Pancreas (tissue), 10 donors: ENCODE data around the gene HOXC9. TPM values are rescaled to one million over a fixed set of nuclear protein-coding genes. Genes with fewer than 3 reads are reported as not detected.

Source experiments
- ATAC-seq, 4 donors: fragments of 200-7000 bp; cut with Tn5 transposase; one replicate each; pipeline versions ENCODE4 v1.8.0 to v1.9.1; 2020; ENCODE audit warnings: mild to moderate bottlenecking in 4 of 4, moderate library complexity in 4 of 4
- DNase-seq, 6 donors: peaks; one replicate each; pipeline ENCODE4 v3.0.0-alpha.2; 2020
- FAIRE-seq: peaks from 2 replicates; lab custom pipeline; 2012; peaks lifted over from hg19 to GRCh38; lab: Jason Lieb, UNC
- H3K27ac ChIP-seq, 4 donors: fragments of 200-600 bp; sonication (generic); 1 replicate in 3 of 4; 2 replicates in 1 of 4; pipeline versions ENCODE4 v1.5.0 to v1.8.0; 2020
- H3K27me3 ChIP-seq, 4 donors: fragments of 200-600 bp; one replicate each; pipeline ENCODE4 v1.8.0; 2021
- H3K36me3 ChIP-seq, 3 donors: fragments of 200-600 bp; sonication (generic) in 1 of 3; one replicate each; pipeline versions ENCODE4 v1.5.0 to v1.8.0; 2020 to 2021
- H3K4me1 ChIP-seq, 3 donors: fragments of 200-600 bp; one replicate each; pipeline ENCODE4 v1.8.0; 2021
- H3K4me3 ChIP-seq, 4 donors: fragments of 200-600 bp; sonication (generic) in 2 of 4; one replicate each; pipeline versions ENCODE4 v1.5.0 to v1.8.0; 2020 to 2021
- H3K9me3 ChIP-seq, 4 donors: fragments of 200-600 bp; one replicate each; pipeline ENCODE4 v1.8.0; 2021
- WGBS, 2 donors: extraction: QIAGEN DNeasy Blood & Tissue Kit; methylation state at CpG; one replicate each; pipeline ENCODE4 v1.1.7; 2013; 5-methylcytosine and 5-hydroxymethylcytosine counted together
- intact Hi-C, 3 donors: fragments of 100-400 bp; cut with DNase I; formaldehyde crosslinking; loops; one replicate each; pipeline versions ENCODE4 v1.11.1 to v1.14.2; 2022
- polyA plus RNA-seq, 2 donors: library from polyadenylated mRNA; stranded (reverse); fragments of 200-250 nt; gene quantifications; one replicate each; pipeline ENCODE4 v1.2.3, GENCODE V29; 2013
- total RNA-seq, 6 donors: library from RNA; stranded (reverse); fragmentation: NEBNext Ultra II Directional in 4 of 6; extraction: Animal tissue kit (Norgen Biotek cat#: 25700) in 4 of 6; gene quantifications; one replicate each; pipeline versions ENCODE4 v1.2.1 to v1.2.4, GENCODE V29; 2021 to 2023
- TF ChIP-seq, protein P1 (sequence below), 4 donors: fragments of 200-600 bp; sonication (generic) in 3 of 4; IDR thresholded peaks; one replicate each; pipeline versions ENCODE4 v1.5.0 to v1.8.0; 2021; ENCODE audit warnings: antibody characterized with exemption in 4 of 4
- donor health status: healthy with polysubstance abuse.
- donor health status: DM: no; HTN: no; CAD: no; lungs with moderate emphysema.
- donor health status: DM: no; HTN: no; CAD: no.
- donor health status: control.
- donor health status: control.
- donor health status: Bipolar disorder and iron deficiency.
- donor health status: DM: yes; HTN: yes; CAD: no.
- donor health status: DM: no; HTN: no; CAD: no.
- donor health status: DM: no; HTN: no; CAD: no.
- donor health status: DM: yes; HTN: yes; CAD: no.

The HOXC9 gene
- total and polyA plus RNA-seq, 8 donors = 0.19 to 0.27 (median 0.26) TPM; not detected in 5

DNA sequence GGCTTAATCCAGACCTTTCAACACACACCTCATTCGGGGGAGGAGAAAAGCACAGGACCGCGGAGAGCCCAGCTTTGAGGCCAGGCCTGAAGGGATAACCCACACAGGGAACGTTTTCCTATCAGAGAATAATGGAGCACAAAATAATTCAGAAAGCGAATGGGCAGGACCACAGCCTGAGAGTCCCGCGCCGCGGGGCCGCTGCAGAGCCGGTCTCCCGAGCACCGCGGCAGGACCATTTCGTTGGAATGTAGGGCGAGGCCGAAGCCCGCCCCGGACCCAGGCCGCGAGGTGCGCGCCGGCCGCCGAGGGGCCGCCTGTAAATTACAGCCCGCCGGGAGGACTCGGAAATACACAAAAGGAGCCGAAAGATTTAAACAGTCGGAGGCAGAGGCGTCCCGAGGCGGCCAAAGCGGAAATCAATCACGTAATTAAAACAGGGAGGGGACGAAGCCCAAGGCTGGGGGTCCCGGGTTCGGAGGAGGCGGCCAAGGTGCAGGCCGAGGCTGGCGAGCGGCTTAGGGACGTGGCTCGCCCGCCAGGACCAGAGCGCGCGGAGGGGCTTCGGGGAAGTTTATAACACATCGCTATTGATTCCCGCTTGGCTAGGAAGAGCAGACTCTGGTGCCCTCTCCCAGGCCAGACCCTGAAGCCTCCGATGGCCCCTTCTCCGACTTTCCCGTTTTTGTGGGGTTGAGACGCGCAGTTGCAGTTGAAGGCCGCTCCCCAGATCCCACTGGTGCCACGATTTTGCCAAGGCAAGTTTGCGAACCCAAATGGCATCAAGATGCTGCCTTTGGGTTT lies 47.4 kb downstream of the HOXC9 start:
- TF ChIP-seq, protein P1, sequence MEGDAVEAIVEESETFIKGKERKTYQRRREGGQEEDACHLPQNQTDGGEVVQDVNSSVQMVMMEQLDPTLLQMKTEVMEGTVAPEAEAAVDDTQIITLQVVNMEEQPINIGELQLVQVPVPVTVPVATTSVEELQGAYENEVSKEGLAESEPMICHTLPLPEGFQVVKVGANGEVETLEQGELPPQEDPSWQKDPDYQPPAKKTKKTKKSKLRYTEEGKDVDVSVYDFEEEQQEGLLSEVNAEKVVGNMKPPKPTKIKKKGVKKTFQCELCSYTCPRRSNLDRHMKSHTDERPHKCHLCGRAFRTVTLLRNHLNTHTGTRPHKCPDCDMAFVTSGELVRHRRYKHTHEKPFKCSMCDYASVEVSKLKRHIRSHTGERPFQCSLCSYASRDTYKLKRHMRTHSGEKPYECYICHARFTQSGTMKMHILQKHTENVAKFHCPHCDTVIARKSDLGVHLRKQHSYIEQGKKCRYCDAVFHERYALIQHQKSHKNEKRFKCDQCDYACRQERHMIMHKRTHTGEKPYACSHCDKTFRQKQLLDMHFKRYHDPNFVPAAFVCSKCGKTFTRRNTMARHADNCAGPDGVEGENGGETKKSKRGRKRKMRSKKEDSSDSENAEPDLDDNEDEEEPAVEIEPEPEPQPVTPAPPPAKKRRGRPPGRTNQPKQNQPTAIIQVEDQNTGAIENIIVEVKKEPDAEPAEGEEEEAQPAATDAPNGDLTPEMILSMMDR (IDR thresholded peaks at IDR 0.05) = no peak
- peaks cover 0 to 6% (median 3%) of the 10 kb centered on the region in 3 donors for H3K4me1 ChIP-seq
- H3K36me3 ChIP-seq = no peaks in the 10 kb centered on the region
- intact Hi-C loops = no loop called here
- DNase-seq (no peak), ATAC-seq (peak in 3 of 4 donors; percentile 29 to 51 (median 47)), FAIRE-seq (no peak)
- no peaks in the 10 kb centered on the region for H3K9me3 ChIP-seq
- H3K27ac ChIP-seq = no peak overlapping the region
- 10 to 11% methylated on average over 61 of the region's 61 CpGs for WGBS, 2 donors
- H3K27me3 ChIP-seq = peaks cover 0 to 31% (median 6%) of the 10 kb centered on the region in 4 donors
- H3K4me3 ChIP-seq = peak overlapping the region in 1 of 4 donors; percentile 15

DNA sequence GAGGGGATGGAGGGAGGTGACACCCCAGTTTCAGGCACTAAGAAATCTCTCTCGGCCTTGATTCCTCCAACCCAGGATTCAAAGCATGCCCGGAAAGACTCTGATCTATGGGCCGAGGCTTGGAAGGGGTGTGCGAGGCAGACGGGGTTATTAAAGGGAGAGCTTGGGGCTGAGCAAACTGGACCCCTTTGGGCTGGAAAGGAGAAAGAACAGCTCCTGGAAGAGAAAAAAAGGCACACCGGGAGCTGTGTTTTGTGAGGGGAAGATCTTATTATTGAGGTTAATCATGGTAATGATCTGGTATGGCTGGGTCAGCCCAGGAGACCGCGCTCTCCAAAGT lies 48.0 kb downstream of the HOXC9 start:
- peaks cover 0 to 6% (median 3%) of the 10 kb centered on the region in 3 donors for H3K4me1 ChIP-seq
- H3K4me3 ChIP-seq = no peak overlapping the region
- peaks cover 0 to 36% (median 6%) of the 10 kb centered on the region in 4 donors for H3K27me3 ChIP-seq
- DNase-seq (no peak), ATAC-seq (no peak), FAIRE-seq (no peak)
- H3K9me3 ChIP-seq = no peaks in the 10 kb centered on the region
- TF ChIP-seq, protein P1 (IDR thresholded peaks at IDR 0.05) = no peak
- H3K27ac ChIP-seq = no peak overlapping the region
- intact Hi-C loops = no loop called here
- H3K36me3 ChIP-seq = no peaks in the 10 kb centered on the region
- 26 to 48% methylated on average over 8 of the region's 8 CpGs for WGBS, 2 donors

DNA sequence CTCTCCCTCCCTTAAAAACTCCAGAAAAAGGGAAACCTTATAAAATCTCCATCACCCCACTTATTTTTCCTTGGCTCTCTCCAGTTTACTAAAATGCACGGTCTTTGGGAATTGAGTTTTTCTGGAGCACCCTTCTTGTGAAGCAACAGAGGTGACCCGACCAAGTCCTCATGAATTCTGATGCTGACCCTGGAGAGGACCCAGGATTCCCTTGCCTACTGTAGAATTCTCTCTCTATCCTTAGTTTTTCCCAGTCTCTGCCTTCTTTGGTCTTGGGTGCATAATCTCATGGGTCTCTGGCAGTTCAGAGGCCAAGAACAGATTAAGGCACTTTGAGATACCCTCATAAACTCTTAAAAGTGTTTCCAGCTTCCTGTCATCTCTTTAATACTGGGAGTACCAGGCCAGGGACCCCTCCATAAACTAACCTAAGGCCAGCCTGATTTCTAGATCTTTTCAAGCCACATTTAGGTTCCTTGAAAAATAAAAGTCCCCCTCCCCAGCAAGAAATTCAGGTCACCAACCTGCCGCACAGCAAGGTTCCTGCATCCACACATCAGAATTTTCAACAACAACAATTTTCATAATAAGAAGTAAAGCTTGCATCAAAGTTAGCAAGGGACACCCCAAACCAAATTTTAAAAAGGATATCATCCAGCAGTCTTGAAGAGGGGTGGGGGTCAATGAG lies 48.6 kb downstream of the HOXC9 start:
- intact Hi-C loops = no loop called here
- ATAC-seq (no peak), FAIRE-seq (no peak), DNase-seq (no peak)
- H3K9me3 ChIP-seq = no peaks in the 10 kb centered on the region
- H3K27me3 ChIP-seq = peaks cover 0 to 43% (median 6%) of the 10 kb centered on the region in 4 donors
- no peak overlapping the region for H3K27ac ChIP-seq
- H3K4me3 ChIP-seq = no peak overlapping the region
- H3K36me3 ChIP-seq = no peaks in the 10 kb centered on the region
- H3K4me1 ChIP-seq = peaks cover 0 to 6% (median 3%) of the 10 kb centered on the region in 3 donors
- TF ChIP-seq, protein P1 (IDR thresholded peaks at IDR 0.05) = no peak
- WGBS, 2 donors = 43 to 46% methylated on average over 3 of the region's 3 CpGs

DNA sequence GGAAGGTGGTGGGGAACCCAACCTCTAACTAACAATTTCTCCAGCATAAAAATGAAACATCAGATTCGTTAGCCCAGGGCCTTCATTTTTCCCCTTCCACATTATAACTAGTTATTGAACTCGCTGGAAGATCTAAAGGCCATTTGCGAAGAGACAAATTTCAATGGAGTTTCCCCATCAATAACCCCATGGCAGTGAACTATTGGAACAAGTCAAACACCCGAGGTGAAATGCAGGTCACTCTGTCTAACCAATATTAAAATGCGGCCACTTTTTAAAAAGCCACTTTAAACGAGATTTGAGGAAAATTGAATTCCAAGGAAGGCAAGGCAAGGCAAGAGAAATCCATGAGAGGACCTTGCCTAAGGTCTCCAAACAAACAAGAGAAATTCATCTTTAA lies 49.1 kb downstream of the HOXC9 start:
- no peak for FAIRE-seq
- ATAC-seq = no peak

More for the DNA sequence above, 49.1 kb downstream of the HOXC9 start:
- Histone ChIP-seq H3K4me1 (peaks cover 0 to 6% (median 3%) of the 10 kb centered on the region in 3 donors), H3K4me3 (no peak overlapping the region), H3K36me3 (no peaks in the 10 kb centered on the region), H3K27ac (no peak overlapping the region), H3K9me3 (no peaks in the 10 kb centered on the region), H3K27me3 (peaks cover 0 to 47% (median 6%) of the 10 kb centered on the region in 4 donors)
- DNase-seq = no peak
- intact Hi-C loops = no loop called here
- 42 to 50% methylated on average over 6 of the region's 6 CpGs for WGBS, 2 donors
- TF ChIP-seq, protein P1 (IDR thresholded peaks at IDR 0.05) = no peak
